Measurements from ENCODE around the gene SDR42E1.

SDR42E1 gene

GRCh38 chr16:82024883-82025282 lies 13.6 kb upstream of the SDR42E1 start:
- Histone ChIP-seq H2AFZ (ENCODE audit: low read length) (no peak overlapping the region), H3K18ac (ENCODE audit: low read length) (no peak overlapping the region), H3K23ac (ENCODE audit: low read depth, low read length, poor library complexity) (no peak overlapping the region), H3K14ac (ENCODE audit: low read length) (no peak overlapping the region), H3K79me1 (ENCODE audit: low read depth, low read length) (no peaks in the 10 kb centered on the region), H4K8ac (ENCODE audit: low read depth, low read length) (no peak overlapping the region), H2BK5ac (ENCODE audit: low read length) (no peak overlapping the region), H3K9ac (ENCODE audit: low read depth, low read length, poor library complexity) (no peak overlapping the region), H3K4me1 (ENCODE audit: control insufficient read depth in 2 of 2, insufficient read depth in 1 of 2, low read depth in 1 of 2, low read length in 2 of 2) (no peaks in the 10 kb centered on the region), H3K4me3 (ENCODE audit: low read length in 2 of 2) (no peak overlapping the region), H2BK12ac (ENCODE audit: low read length) (no peak overlapping the region), H3K36me3 (replicated peaks in 1 of 2; ENCODE audit: control insufficient read depth in 2 of 2, insufficient read depth in 2 of 2, low read length in 2 of 2) (no peaks in the 10 kb centered on the region), H3K27ac (replicated peaks; ENCODE audit: low read length) (no peak overlapping the region), H3K27me3 (ENCODE audit: control insufficient read depth in 3 of 3, insufficient read depth in 3 of 3, low read depth in 1 of 3, low read length in 3 of 3) (no peaks in the 10 kb centered on the region), H2BK120ac (ENCODE audit: low read depth, low read length) (no peak overlapping the region), H3K4me2 (ENCODE audit: insufficient read depth, low read length, poor library complexity, severe bottlenecking) (no peak overlapping the region), H3K9me3 (replicated peaks in 1 of 2; ENCODE audit: control insufficient read depth in 2 of 2, insufficient read depth in 1 of 2, low read depth in 1 of 2, low read length in 2 of 2) (peaks cover 0 to 3% of the 10 kb centered on the region in 2 donors), H2AK5ac (ENCODE audit: low read depth, low read length) (no peak overlapping the region), H3K4ac (ENCODE audit: low read length) (no peak overlapping the region), H4K91ac (ENCODE audit: low read depth, low read length, poor library complexity) (peak overlapping the region; percentile 34), H2BK15ac (ENCODE audit: low read length) (no peak overlapping the region)
- DNase-seq (ENCODE audit: low spot score): no peak
- no CpG with 5 or more reads among the region's 4 CpGs for WGBS, 2 donors (ENCODE audit: extremely low coverage in 2 of 2, insufficient read length in 2 of 2, insufficient replicate concordance in 1 of 2)

GRCh38 chr16:82024316-82024715 lies 13.0 kb upstream of the SDR42E1 start:
- Histone ChIP-seq H3K9me3 (replicated peaks in 1 of 2; ENCODE audit: control insufficient read depth in 2 of 2, insufficient read depth in 1 of 2, low read depth in 1 of 2, low read length in 2 of 2) (peaks cover 0 to 2% of the 10 kb centered on the region in 2 donors), H2AK5ac (ENCODE audit: low read depth, low read length) (no peak overlapping the region)

DNA sequence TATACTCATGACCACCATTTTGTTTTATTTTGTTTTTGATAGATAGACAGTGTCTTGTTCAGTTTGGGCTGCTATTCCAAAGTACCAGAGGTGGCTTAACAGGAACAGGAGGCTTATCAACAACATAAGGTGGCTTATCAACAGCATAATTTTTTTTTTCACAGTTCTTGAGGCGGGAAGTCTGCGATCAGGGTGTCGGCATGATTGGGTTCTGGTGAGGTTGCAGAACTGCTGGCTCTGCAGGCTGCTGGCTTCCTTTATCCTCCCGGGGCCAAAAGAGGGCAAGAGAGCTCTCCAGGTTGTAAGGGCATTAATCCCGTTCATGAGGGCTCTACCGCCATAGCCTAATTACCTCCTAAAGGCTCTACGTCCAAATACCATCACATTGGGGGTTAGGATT lies 11.9 kb upstream of the SDR42E1 start:
- no peak overlapping the region for H4K91ac ChIP-seq (ENCODE audit: low read depth, low read length, poor library complexity)
- no CpG with 5 or more reads among the region's 7 CpGs for WGBS, 2 donors (ENCODE audit: extremely low coverage in 2 of 2, insufficient read length in 2 of 2, insufficient replicate concordance in 1 of 2)
- no peak overlapping the region for H3K18ac ChIP-seq (ENCODE audit: low read length)
- no peaks in the 10 kb centered on the region for H3K9me3 ChIP-seq (replicated peaks in 1 of 2; ENCODE audit: control insufficient read depth in 2 of 2, insufficient read depth in 1 of 2, low read depth in 1 of 2, low read length in 2 of 2)
- no peak overlapping the region for H3K4me3 ChIP-seq (ENCODE audit: low read length in 2 of 2)
- no peak overlapping the region for H3K27ac ChIP-seq (replicated peaks; ENCODE audit: low read length)
- no peak overlapping the region for H3K14ac ChIP-seq (ENCODE audit: low read length)
- no peak overlapping the region for H4K8ac ChIP-seq (ENCODE audit: low read depth, low read length)
- no peaks in the 10 kb centered on the region for H3K79me1 ChIP-seq (ENCODE audit: low read depth, low read length)
- no peak overlapping the region for H3K4ac ChIP-seq (ENCODE audit: low read length)
- no peak overlapping the region for H3K4me2 ChIP-seq (ENCODE audit: insufficient read depth, low read length, poor library complexity, severe bottlenecking)
- H3K27me3 ChIP-seq (ENCODE audit: control insufficient read depth in 3 of 3, insufficient read depth in 3 of 3, low read depth in 1 of 3, low read length in 3 of 3): peaks cover 0 to 4% (median 0%) of the 10 kb centered on the region in 3 experiments
- no peak overlapping the region for H2BK5ac ChIP-seq (ENCODE audit: low read length)
- H3K23ac ChIP-seq (ENCODE audit: low read depth, low read length, poor library complexity): no peak overlapping the region
- H3K4me1 ChIP-seq (ENCODE audit: control insufficient read depth in 2 of 2, insufficient read depth in 1 of 2, low read depth in 1 of 2, low read length in 2 of 2): no peaks in the 10 kb centered on the region
- H2AK5ac ChIP-seq (ENCODE audit: low read depth, low read length): no peak overlapping the region
- no peak overlapping the region for H2AFZ ChIP-seq (ENCODE audit: low read length)
- H2BK15ac ChIP-seq (ENCODE audit: low read length): no peak overlapping the region
- H3K9ac ChIP-seq (ENCODE audit: low read depth, low read length, poor library complexity): no peak overlapping the region
- H2BK12ac ChIP-seq (ENCODE audit: low read length): no peak overlapping the region
- no peak overlapping the region for H2BK120ac ChIP-seq (ENCODE audit: low read depth, low read length)
- DNase-seq (ENCODE audit: low spot score): no peak
- H3K36me3 ChIP-seq (replicated peaks in 1 of 2; ENCODE audit: control insufficient read depth in 2 of 2, insufficient read depth in 2 of 2, low read length in 2 of 2): no peaks in the 10 kb centered on the region

More at GRCh38 chr16:82024316-82024715, 13.0 kb upstream of the SDR42E1 start:
- H3K4me2 ChIP-seq (ENCODE audit: insufficient read depth, low read length, poor library complexity, severe bottlenecking): no peak overlapping the region
- H2BK12ac ChIP-seq (ENCODE audit: low read length): no peak overlapping the region
- no peak overlapping the region for H3K23ac ChIP-seq (ENCODE audit: low read depth, low read length, poor library complexity)
- H3K9ac ChIP-seq (ENCODE audit: low read depth, low read length, poor library complexity): no peak overlapping the region
- no peak overlapping the region for H3K4me3 ChIP-seq (ENCODE audit: low read length in 2 of 2)
- H4K91ac ChIP-seq (ENCODE audit: low read depth, low read length, poor library complexity): no peak overlapping the region
- no peak overlapping the region for H3K4ac ChIP-seq (ENCODE audit: low read length)
- no peak overlapping the region for H2BK120ac ChIP-seq (ENCODE audit: low read depth, low read length)
- DNase-seq (ENCODE audit: low spot score): no peak
- no peak overlapping the region for H4K8ac ChIP-seq (ENCODE audit: low read depth, low read length)
- no peak overlapping the region for H2BK15ac ChIP-seq (ENCODE audit: low read length)
- no peak overlapping the region for H2AFZ ChIP-seq (ENCODE audit: low read length)
- no peaks in the 10 kb centered on the region for H3K79me1 ChIP-seq (ENCODE audit: low read depth, low read length)
- no peak overlapping the region for H3K27ac ChIP-seq (replicated peaks; ENCODE audit: low read length)
- no peaks in the 10 kb centered on the region for H3K36me3 ChIP-seq (replicated peaks in 1 of 2; ENCODE audit: control insufficient read depth in 2 of 2, insufficient read depth in 2 of 2, low read length in 2 of 2)
- no peak overlapping the region for H2BK5ac ChIP-seq (ENCODE audit: low read length)
- H3K4me1 ChIP-seq (ENCODE audit: control insufficient read depth in 2 of 2, insufficient read depth in 1 of 2, low read depth in 1 of 2, low read length in 2 of 2): no peaks in the 10 kb centered on the region
- WGBS, 2 donors (ENCODE audit: extremely low coverage in 2 of 2, insufficient read length in 2 of 2, insufficient replicate concordance in 1 of 2): no CpG with 5 or more reads among the region's 1 CpG
- H3K27me3 ChIP-seq (ENCODE audit: control insufficient read depth in 3 of 3, insufficient read depth in 3 of 3, low read depth in 1 of 3, low read length in 3 of 3): peaks cover 0 to 2% (median 0%) of the 10 kb centered on the region in 3 experiments
- H3K14ac ChIP-seq (ENCODE audit: low read length): no peak overlapping the region
- H3K18ac ChIP-seq (ENCODE audit: low read length): no peak overlapping the region

- Histone ChIP-seq H3K9me3 (replicated peaks in 1 of 2; ENCODE audit: control insufficient read depth in 2 of 2, insufficient read depth in 1 of 2, low read depth in 1 of 2, low read length in 2 of 2) (no peaks in the 10 kb centered on the region), H3K27me3 (ENCODE audit: control insufficient read depth in 3 of 3, insufficient read depth in 3 of 3, low read depth in 1 of 3, low read length in 3 of 3) (peaks cover 0 to 4% (median 0%) of the 10 kb centered on the region in 3 experiments), H3K4ac (ENCODE audit: low read length) (no peak overlapping the region), H4K8ac (ENCODE audit: low read depth, low read length) (no peak overlapping the region), H3K14ac (ENCODE audit: low read length) (no peak overlapping the region), H3K23ac (ENCODE audit: low read depth, low read length, poor library complexity) (no peak overlapping the region), H3K27ac (replicated peaks; ENCODE audit: low read length) (no peak overlapping the region), H2BK5ac (ENCODE audit: low read length) (no peak overlapping the region), H4K91ac (ENCODE audit: low read depth, low read length, poor library complexity) (no peak overlapping the region), H3K18ac (ENCODE audit: low read length) (no peak overlapping the region), H2BK12ac (ENCODE audit: low read length) (no peak overlapping the region), H3K36me3 (replicated peaks in 1 of 2; ENCODE audit: control insufficient read depth in 2 of 2, insufficient read depth in 2 of 2, low read length in 2 of 2) (no peaks in the 10 kb centered on the region), H3K4me1 (ENCODE audit: control insufficient read depth in 2 of 2, insufficient read depth in 1 of 2, low read depth in 1 of 2, low read length in 2 of 2) (no peaks in the 10 kb centered on the region), H3K9ac (ENCODE audit: low read depth, low read length, poor library complexity) (no peak overlapping the region), H3K79me1 (ENCODE audit: low read depth, low read length) (no peaks in the 10 kb centered on the region), H2AK5ac (ENCODE audit: low read depth, low read length) (no peak overlapping the region), H2AFZ (ENCODE audit: low read length) (no peak overlapping the region), H3K4me2 (ENCODE audit: insufficient read depth, low read length, poor library complexity, severe bottlenecking) (no peak overlapping the region), H2BK120ac (ENCODE audit: low read depth, low read length) (no peak overlapping the region), H2BK15ac (ENCODE audit: low read length) (no peak overlapping the region), H3K4me3 (ENCODE audit: low read length in 2 of 2) (no peak overlapping the region)
- DNase-seq (ENCODE audit: low spot score): no peak
- WGBS, 2 donors (ENCODE audit: extremely low coverage in 2 of 2, insufficient read length in 2 of 2, insufficient replicate concordance in 1 of 2): no CpG with 5 or more reads among the region's 5 CpGs
Measured at GRCh38 chr16:82020051-82020450, 8.8 kb upstream of the SDR42E1 start.
